ENCODE data around the gene USE1.

The USE1 gene, protein sequence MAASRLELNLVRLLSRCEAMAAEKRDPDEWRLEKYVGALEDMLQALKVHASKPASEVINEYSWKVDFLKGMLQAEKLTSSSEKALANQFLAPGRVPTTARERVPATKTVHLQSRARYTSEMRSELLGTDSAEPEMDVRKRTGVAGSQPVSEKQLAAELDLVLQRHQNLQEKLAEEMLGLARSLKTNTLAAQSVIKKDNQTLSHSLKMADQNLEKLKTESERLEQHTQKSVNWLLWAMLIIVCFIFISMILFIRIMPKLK

DNA sequence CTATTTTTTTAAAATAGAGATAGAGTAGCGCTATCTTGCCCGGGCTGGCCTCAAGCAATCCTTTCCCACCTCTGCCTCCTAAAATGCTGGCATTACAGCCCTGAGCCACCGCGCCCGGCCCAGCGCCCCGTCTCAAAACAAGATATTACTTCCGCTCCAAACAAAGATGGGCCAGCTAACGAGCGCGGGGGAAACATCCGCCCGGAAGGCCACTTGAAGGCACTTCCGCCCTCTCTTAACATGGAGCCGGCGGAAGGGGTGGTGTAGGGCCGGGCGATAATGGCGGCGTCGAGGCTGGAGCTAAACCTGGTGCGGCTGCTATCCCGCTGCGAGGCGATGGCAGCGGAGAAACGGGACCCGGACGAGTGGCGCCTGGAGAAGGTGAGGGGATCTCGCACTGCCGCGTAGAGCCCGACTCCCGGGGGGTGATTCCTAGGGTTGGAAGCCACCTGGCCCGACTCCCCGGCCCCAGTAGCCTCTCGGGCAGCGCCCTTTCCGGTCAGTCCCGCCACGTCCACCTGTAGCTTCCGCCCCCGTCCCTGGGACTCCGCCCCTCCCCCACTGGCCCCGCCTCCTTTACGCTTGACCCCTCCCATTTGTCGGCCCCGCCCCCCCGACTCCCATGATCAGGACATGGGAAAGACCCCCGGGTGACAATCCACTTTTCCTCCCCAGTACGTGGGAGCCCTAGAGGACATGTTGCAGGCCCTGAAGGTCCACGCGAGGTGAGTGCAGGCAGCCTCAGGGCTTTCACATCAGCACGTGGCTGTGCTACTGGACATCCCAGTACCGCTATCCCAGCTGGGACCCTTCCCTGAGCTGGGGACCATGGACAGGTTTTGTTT is at the start of gene USE1:
Gene USE1, plus strand, starts transcription at position 231 of the 845 bp plus-strand sequence. Its CDS starts 49 bp downstream, at position 280.
- Histone ChIP-seq H3K27ac (ENCODE audit: low read depth, low read length) (peak within 1 kb of the TSS; percentile 71), H3K4me2 (ENCODE audit: low read depth, low read length, poor library complexity, severe bottlenecking) (peak within 1 kb of the TSS; percentile 83), H3K4me3 (ENCODE audit: insufficient read depth, low read length, poor library complexity, severe bottlenecking) (peak within 1 kb of the TSS; percentile 65), H3K9me3 (ENCODE audit: insufficient read depth, low read length) (no peaks in the 10 kb centered on the region), H2AFZ (ENCODE audit: low read depth, low read length, severe bottlenecking) (peak within 1 kb of the TSS; percentile 88), H3K9ac (ENCODE audit: low read length) (peak within 1 kb of the TSS; percentile 64), H3K27me3 (ENCODE audit: low read length) (no peaks in the 10 kb centered on the region), H3F3A (ENCODE audit: insufficient read depth) (0 out of 2 replicates have a peak, but pooled peaks cover 3% of the 10 kb centered on the region), H3K36me3 (ENCODE audit: low read length) (no peaks in the 10 kb centered on the region), H3K79me2 (ENCODE audit: insufficient read depth, low read length) (no peaks in the 10 kb centered on the region), H4K20me1 (ENCODE audit: low read depth, low read length) (no peaks in the 10 kb centered on the region), H3K9me2 (replicated peaks; ENCODE audit: insufficient read depth, low read length) (no peaks in the 10 kb centered on the region)
- TF ChIP-seq EZH2phosphoT487 (conservative IDR thresholded peaks at IDR 0.05; ENCODE audit: low read length): no peak
- TF ChIP-seq, protein P1, sequence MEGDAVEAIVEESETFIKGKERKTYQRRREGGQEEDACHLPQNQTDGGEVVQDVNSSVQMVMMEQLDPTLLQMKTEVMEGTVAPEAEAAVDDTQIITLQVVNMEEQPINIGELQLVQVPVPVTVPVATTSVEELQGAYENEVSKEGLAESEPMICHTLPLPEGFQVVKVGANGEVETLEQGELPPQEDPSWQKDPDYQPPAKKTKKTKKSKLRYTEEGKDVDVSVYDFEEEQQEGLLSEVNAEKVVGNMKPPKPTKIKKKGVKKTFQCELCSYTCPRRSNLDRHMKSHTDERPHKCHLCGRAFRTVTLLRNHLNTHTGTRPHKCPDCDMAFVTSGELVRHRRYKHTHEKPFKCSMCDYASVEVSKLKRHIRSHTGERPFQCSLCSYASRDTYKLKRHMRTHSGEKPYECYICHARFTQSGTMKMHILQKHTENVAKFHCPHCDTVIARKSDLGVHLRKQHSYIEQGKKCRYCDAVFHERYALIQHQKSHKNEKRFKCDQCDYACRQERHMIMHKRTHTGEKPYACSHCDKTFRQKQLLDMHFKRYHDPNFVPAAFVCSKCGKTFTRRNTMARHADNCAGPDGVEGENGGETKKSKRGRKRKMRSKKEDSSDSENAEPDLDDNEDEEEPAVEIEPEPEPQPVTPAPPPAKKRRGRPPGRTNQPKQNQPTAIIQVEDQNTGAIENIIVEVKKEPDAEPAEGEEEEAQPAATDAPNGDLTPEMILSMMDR (IDR thresholded peaks at IDR 0.05; ENCODE audit: insufficient read depth, low read length, poor library complexity, severe bottlenecking): no peak

DNA sequence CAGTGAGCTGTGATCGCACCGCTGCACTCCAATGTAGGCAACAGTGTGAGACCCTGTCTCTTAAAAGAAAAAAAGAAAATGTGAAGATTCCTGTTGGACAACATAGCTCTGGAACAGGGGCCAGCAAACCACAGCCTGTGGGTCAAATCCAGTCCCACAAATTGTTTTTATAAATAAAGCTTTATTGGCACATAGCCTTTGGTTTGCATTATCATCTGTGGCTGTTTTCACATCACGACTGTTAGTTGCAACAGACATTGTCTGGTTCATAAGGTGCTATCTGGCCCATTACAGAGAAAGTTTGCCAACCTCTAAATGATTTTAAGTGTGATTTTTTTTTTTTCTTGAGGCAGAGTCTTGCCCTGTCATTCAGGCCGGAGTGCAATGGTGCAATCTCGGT is 49.4 kb upstream of the USE1 start:
- peaks cover 29% of the 10 kb centered on the region for H3K36me3 ChIP-seq (ENCODE audit: low read length)
- no peaks in the 10 kb centered on the region for H3K79me2 ChIP-seq (ENCODE audit: insufficient read depth, low read length)
- H3K27me3 ChIP-seq (ENCODE audit: low read length): no peaks in the 10 kb centered on the region
- no peak overlapping the region for H3K4me3 ChIP-seq (ENCODE audit: insufficient read depth, low read length, poor library complexity, severe bottlenecking)
- no peaks in the 10 kb centered on the region for H3F3A ChIP-seq (ENCODE audit: insufficient read depth)
- H3K9ac ChIP-seq (ENCODE audit: low read length): no peak overlapping the region
- no peak for TF ChIP-seq EZH2phosphoT487 (conservative IDR thresholded peaks at IDR 0.05; ENCODE audit: low read length)
- TF ChIP-seq, protein P1 (IDR thresholded peaks at IDR 0.05; ENCODE audit: insufficient read depth, low read length, poor library complexity, severe bottlenecking): no peak
- no peak overlapping the region for H3K27ac ChIP-seq (ENCODE audit: low read depth, low read length)
- H3K4me2 ChIP-seq (ENCODE audit: low read depth, low read length, poor library complexity, severe bottlenecking): no peak overlapping the region
- no peaks in the 10 kb centered on the region for H3K9me3 ChIP-seq (ENCODE audit: insufficient read depth, low read length)
- no peaks in the 10 kb centered on the region for H4K20me1 ChIP-seq (ENCODE audit: low read depth, low read length)
- H2AFZ ChIP-seq (ENCODE audit: low read depth, low read length, severe bottlenecking): no peak overlapping the region
- no peaks in the 10 kb centered on the region for H3K9me2 ChIP-seq (replicated peaks; ENCODE audit: insufficient read depth, low read length)

DNA sequence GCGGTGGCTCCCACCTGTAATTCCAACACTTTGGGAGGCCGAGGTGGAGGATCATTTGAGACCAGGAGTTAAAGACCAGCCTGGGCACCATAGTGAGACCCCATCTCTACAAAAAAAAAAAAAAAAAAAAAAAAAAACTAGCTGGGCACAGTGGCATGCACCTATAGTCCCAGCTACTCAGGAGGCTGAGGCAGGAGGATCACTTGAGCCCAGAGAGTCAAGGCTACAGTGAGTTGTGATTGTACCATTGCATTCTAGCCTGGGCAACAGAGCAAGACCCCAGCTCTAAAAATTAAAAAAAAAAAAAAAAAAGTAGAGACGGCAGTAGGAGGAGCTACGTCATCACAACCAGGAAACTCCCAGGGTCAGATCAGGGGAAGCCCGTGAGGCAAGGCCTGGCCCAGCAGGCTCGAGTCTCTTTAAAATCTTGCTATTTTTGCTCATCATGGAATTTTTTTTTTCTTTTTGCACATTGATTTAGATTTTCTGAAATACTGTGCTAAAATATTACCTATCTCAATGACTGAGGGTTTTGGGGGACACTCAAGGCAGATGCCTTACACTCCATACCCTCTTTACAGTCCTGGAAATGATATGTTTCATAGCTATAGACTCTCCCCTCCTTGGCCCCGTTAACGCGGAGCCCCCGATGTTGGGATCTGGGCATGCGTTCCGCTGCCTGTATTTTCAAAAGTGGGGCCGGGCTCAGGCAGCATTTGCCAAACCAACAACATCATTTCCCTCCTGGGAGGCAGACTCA is 44.4 kb upstream of the USE1 start:
- no peak overlapping the region for H3K9ac ChIP-seq (ENCODE audit: low read length)
- TF ChIP-seq, protein P1 (IDR thresholded peaks at IDR 0.05; ENCODE audit: insufficient read depth, low read length, poor library complexity, severe bottlenecking): no peak
- no peak for TF ChIP-seq EZH2phosphoT487 (conservative IDR thresholded peaks at IDR 0.05; ENCODE audit: low read length)
- no peak overlapping the region for H3K27ac ChIP-seq (ENCODE audit: low read depth, low read length)
- no peaks in the 10 kb centered on the region for H3F3A ChIP-seq (ENCODE audit: insufficient read depth)
- H3K9me3 ChIP-seq (ENCODE audit: insufficient read depth, low read length): no peaks in the 10 kb centered on the region
- no peaks in the 10 kb centered on the region for H3K79me2 ChIP-seq (ENCODE audit: insufficient read depth, low read length)
- H3K4me3 ChIP-seq (ENCODE audit: insufficient read depth, low read length, poor library complexity, severe bottlenecking): no peak overlapping the region
- no peak overlapping the region for H2AFZ ChIP-seq (ENCODE audit: low read depth, low read length, severe bottlenecking)
- peaks cover 9% of the 10 kb centered on the region; the same call in 1 of the 2 replicates for H3K36me3 ChIP-seq (ENCODE audit: low read length)
- H4K20me1 ChIP-seq (ENCODE audit: low read depth, low read length): no peaks in the 10 kb centered on the region
- H3K27me3 ChIP-seq (ENCODE audit: low read length): no peaks in the 10 kb centered on the region
- H3K4me2 ChIP-seq (ENCODE audit: low read depth, low read length, poor library complexity, severe bottlenecking): no peak overlapping the region
- no peaks in the 10 kb centered on the region for H3K9me2 ChIP-seq (replicated peaks; ENCODE audit: insufficient read depth, low read length)
